ENCODE results near the gene MFNG.
"Not testable (repeated sequence)": the region's sequence is repeated elsewhere in the genome, so short reads cannot be mapped to it uniquely, and the experiment has no call there.

MFNG gene

GRCh38 chr22:37472418-37473006, 13.7 kb downstream of the MFNG start:
- DNase-seq: no peak

- peak; percentile 34 for DNase-seq
These were observed 14.3 kb downstream of the MFNG start for GRCh38 chr22:37471727-37472417.

DNA sequence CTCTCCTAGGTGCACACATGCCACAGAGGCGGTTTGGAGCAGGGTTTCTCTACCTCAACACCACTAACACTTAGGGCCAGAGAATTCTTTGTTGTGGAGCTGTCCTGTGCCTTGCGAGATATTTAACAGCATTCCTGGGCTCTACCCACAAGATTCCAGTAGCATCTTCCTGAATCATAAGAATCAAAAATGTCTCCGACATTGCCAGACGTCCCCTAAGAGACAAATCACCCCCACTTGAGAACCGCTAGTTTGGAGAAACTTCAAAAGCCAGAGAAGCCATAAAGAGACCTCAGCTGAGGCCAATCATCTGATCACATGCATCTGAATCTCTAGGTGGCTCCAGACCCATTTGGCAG, 16.1 kb downstream of the MFNG start:
- no peak for DNase-seq

- no peak for DNase-seq
These were observed 16.6 kb downstream of the MFNG start for GRCh38 chr22:37469416-37470086.

DNA sequence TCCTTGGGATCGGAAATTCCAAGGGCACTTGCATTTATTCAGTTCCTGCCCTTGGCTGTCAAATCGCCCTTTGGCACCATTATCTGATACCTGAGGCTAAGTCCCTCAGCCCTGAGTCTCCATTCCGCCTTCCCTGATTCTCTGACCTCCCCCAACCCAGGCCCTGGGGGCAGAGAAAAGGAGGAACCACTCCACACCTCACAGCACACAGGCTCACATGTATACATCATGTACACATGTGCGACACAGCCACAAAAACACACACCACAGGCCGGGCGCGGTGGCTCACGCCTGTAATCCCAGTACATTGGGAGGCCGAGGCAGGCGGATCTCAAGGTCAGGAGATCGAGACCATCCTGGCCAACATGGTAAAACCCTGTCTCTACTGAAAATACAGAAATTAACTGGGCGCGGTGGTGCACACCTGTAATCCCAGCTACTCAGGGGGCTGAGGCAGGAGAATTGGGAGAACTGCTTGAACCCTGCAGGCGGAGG, 17.9 kb downstream of the MFNG start:
- DNase-seq: not testable (repeated sequence)

- no peak for DNase-seq
These were observed 18.7 kb downstream of the MFNG start for GRCh38 chr22:37467391-37467955.

DNA sequence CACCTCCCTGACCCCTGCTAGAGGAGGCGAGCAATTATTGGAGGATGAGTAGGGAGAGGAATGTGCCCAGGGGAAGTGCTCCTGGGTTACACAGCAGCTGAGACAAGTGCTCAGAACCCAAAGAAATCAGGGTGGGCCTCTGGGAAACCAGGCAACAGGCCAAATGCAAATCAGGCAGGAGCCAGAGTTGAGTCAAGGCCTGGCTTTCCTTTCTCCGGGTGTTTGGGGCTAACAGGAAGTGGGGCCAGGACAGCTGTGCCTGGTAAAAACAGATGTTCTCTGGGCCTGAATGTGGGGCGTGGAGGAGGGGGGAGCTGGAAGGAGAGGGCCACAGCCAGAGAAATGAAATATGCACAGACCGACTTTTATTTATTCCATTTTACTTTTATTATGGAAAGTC, 22.0 kb downstream of the MFNG start:
- no peak for DNase-seq

DNA sequence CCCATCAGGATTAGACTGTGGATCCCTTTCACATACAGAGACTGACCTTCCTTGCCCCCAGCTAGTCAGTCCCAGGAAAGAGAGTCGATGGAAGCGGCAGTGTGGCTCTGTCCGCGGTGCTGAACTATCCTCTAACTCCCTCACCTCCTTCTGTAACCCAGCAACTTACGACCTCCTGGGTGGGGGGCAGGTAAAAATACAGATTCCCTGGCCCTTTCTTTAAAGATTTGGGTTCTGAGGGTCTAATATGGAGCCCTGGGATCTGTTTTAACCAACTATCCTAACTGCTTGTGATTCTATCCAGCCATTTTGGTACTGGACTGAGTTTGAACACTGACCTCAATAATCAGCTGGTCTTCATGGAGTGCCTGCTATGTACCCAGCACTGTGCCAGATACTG, 23.2 kb downstream of the MFNG start:
- no peak for DNase-seq

DNA sequence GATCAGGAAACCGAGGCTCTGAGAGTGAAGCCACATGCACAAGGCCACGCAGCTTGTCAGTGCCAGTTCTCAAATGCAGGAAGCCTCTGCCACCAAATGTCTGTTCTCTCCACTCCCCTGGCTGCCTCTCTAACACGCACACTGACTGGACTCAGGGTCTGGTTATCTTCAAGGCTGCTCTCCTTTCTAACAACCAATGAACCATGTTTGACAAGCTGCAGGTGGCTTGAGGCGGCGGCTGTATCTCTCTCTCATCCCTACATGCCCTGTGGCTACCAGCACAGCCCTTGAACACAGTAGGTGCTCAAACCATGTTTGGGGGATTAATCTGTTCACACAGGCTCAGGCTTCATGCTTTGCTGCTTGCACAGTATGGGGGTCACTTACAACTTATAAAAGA, 23.7 kb downstream of the MFNG start:
- DNase-seq: no peak

- peak; percentile 21 for DNase-seq
These were observed 24.2 kb downstream of the MFNG start for GRCh38 chr22:37461961-37462360.

GRCh38 chr22:37460684-37461083, 25.5 kb downstream of the MFNG start:
- DNase-seq: no peak

DNA sequence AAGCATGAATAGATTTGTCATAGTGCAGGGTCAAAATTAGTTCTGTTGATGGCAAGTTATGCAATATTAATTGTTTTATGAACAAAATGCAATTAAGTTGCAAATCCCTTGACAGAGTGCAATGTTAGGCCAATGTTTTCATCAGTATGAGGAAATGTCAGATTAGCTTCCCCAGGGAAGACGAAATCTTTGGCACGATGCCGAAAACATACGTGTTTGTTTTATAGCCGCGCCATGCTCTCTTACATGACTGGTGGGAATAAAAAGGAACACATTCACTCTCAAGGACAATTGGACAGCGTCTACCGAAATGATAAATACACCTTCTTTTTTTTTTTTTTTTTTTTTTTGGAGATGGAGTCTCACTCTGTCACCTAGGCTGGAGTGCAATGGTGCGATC, 27.0 kb downstream of the MFNG start:
- peak; percentile 50 for DNase-seq

DNA sequence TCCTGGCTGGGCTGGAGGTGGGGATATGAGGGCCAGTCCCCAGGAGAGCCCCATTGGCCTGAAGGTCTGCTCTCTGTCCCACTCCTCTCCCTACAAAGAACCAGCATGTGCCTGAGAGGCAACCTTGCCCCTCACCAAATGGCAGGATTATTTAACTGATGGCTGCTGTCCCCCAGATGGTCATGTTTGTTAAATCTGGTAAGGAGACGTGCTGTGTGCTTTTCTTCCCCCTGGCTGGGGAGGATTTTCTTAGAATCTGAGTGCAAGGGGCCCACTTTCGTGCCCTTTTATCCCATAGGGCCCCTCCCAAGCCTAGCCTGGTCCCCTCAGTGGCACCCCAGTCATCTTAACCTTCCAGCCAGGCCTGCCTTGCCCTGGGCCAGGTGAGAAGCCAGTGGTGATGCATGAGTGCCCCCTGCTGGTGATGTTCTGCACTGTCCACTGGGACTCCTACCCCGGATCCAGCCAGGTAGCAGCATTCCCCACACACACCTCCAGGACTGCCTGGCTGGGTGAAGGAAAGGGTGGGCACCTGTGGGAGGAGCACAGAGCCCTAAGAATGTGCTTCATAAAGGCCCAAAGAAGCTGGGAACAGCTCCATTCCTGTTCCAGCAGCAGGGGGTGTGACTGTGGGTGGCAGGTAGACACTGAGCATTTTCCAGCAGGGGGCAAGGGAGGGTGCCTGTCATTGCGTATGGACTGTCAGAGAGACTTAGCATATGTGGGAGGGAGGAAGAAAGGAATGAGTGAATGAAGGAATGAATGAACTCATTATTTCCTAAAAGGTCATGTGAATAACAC, 28.9 kb downstream of the MFNG start:
- DNase-seq: no peak

- DNase-seq: no peak
These were observed 29.8 kb downstream of the MFNG start for GRCh38 chr22:37456346-37456745.

GRCh38 chr22:37455896-37456295, 30.3 kb downstream of the MFNG start:
- DNase-seq: no peak

- DNase-seq: peak; percentile 30
These were observed 31.1 kb downstream of the MFNG start for GRCh38 chr22:37454857-37455686.

GRCh38 chr22:37453696-37454095, 32.5 kb downstream of the MFNG start:
- no peak for DNase-seq

DNA sequence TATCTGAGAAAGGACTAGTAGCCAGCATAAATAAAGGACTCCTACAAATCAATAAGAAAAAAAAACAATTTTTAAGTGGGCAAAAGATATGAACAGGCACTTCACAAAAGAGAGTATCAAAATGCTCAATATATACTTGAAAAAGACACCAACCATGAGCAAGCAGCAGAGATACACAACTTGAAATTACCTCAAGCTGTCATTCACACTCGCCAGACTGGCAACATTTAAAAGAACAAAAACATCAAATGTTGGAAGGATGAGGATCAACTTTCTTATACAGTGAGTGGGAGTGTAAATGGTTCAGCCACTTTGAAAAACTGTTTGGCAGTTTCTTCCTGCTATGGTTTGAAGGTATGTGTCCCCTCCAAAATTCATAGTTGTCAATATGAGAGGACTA, 35.0 kb downstream of the MFNG start:
- no peak for DNase-seq

GRCh38 chr22:37449331-37450001, 36.7 kb downstream of the MFNG start:
- no peak for DNase-seq

DNA sequence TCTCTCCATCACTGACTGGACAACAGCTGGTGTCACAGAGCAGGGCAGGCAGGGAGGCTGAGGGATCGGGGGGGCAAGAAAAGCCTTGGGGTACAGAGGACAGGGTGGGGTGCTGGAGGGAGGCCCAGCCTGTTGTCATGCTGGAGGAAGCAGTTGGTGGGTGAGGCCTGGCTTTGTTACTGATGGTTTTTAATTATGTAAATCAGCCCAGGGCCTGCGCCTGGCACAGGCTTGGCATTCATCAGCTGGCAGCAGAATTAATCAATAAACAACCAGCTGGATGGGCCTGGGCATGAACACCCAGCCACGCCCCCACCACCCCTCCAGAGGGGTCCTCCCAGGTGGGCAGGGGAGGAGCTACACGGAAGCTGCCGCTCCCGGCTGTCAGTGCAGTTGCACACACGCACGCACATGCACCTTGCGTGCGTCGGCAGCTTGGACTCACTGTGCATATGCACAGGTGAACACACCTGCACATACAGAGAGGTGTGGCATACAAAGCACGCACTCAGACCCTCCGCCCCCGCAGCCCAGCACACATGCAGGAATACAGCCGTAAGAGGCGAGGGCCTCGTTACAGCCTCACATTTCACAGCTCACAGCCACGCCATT, 37.6 kb downstream of the MFNG start:
- no peak for DNase-seq

GRCh38 chr22:37445501-37445900, 40.7 kb downstream of the MFNG start:
- no peak for DNase-seq

Data from NCI-H2029 (cell line).